ENCODE results near the gene SSNA1.

SSNA1 gene

DNA sequence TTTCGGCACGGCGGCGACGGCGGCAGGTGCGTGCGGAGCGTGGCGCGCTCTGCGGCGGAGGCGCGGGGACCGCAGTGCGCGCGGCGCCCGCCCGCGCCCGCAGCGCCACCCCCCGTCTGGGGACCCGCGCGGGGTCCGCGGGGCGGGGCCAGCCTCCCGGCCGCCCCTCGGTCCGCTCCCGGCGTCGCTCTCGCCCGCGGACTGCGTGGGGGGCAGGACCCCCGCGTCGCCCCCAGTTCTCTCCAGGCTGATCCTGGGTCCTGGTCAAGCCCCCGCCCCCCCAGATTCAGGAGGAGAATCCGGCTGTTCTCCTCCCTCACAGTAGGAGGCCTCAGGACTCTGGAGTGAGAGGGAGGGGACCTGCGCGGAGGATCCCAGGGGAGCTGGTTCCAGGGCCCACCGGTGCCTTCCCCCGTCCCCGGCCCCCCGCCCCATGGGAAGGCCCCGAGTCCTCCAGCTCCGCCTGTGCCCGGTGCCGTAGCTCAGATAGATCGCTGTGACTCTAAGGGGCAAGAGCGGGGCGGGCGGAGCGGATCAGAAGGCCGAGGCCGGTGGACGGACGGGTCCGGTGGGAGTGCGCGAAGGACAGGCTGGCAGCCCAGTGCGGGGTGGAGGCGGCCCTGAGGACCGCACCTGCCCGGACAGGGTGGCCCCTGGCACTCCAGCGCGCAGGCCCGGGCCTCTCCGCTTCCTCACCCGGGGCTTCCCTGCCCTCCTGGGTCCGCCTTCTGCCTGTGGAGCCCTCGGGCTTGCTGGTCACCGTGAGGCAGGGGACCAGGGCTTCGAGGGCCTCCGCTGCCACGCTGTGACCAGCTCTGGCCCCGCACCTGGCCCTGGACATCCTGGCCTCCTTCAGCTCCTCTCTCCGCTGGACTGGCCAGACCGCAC lies 34.0 kb downstream of the SSNA1 start, which contains the start of gene RNF208:
RNF208 (minus strand) TSS at position 51 of the 888 bp plus-strand sequence. CDS start 1,028 bp downstream, outside the sequence.
- DNase-seq = no peak

DNA sequence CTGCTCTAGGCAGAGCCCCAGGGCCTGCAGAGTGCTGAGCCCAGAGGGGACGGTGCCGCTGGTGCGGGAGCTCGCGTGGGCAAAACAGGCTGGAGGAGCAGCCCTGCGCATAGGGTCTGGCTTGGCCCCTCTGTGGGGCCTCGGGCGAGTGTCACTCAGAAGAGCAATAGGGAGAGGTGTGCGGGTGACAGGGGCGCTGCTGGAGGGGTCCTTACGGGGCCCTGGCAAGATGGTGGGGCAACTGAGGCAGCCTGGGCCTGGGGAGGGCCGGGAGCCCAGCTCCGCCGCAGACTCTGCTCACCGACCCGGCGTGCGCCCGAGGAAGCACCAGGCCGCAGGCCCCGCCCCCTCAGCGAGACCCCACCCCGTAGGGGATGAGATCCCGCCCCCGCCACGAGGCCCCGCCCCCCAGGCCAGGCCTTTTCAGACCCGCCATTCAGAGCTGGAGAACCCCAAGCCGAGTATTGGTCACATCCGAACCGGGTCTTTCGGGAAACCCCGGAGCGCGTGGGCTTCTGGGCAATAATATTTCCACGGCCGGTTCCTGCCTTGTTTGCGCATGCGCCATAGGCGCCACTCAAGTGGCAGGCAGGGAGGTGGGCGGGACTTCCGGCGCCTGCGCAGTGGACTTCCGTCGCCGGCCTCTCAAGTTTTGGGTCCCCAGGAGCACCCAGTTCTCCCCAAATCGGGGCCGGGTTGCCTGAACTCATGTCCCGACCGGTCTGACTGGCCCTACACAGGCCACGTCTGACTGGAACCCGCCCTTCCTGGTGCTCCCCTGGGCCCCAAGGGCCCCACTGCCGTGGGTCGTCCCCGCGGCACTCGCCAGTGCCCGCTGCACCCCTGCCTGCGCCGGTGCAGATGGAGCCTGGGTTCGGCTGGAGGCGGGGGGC lies 34.8 kb downstream of the SSNA1 start:
- peak; percentile 97 for DNase-seq

DNA sequence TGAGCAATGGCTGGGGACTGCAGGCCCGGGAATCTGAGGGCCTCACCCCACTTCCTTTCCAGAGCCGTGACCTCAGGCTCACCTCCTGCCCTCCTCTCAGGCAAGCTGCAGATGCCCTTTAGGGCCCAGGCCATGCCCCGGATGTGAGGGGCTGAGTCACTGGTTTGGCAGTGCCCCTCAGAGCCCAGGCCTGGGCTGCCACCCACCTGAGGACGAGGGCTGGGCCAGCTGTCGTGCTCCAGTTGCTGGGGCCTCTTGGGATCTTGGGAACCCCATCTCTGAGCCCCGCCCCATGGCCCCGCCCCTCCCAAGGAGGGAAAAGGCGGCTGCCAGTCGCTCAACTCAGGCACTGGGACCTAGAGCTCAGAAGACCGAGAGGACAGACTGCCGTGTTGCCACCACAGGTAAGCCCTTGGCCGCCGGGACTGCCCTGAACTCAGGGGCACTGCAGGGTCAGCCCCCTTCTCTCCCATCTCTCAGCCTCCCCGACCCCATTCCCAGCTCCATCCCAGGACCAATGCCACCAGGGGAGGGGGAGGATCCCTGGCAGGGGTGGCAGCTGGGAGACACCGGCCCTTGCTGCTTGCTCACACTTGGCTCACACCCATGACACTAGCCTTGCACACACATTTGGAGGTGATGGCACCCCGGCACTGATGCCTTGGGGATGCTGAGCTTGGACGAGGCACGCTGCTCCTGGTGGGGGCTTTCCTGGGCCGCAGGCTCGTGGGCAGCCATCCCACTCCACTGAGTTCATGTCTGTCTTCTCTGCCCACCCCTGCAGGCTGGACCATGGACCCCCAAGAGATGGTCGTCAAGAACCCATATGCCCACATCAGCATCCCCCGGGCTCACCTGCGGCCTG lies 36.6 kb downstream of the SSNA1 start, which contains the start of gene CYSRT1:
CYSRT1 (plus strand) TSS at position 345 of the 865 bp plus-strand sequence; CDS start at position 793, 448 bp downstream.
- DNase-seq = no peak

DNA sequence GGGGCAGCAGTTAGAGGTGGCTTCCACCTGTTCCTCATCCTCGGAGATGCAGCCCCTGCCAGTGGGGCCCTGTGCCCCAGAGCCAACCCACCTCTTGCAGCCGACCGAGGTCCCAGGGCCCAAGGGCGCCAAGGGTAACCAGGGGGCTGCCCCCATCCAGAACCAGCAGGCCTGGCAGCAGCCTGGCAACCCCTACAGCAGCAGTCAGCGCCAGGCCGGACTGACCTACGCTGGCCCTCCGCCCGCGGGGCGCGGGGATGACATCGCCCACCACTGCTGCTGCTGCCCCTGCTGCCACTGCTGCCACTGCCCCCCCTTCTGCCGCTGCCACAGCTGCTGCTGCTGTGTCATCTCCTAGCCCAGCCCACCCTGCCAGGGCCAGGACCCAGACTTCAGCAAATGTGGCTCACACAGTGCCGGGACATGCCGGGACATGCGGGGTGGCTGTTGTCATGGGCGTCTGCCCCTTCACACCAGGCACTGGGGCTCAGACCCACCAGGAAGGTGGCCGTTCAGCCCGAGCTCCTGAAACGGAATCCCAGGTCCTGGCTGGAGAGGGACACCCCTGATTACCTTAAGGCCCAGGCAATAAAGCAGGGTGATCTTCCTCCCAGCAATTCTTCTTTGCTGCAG lies 37.3 kb downstream of the SSNA1 start:
- DNase-seq = no peak

DNA sequence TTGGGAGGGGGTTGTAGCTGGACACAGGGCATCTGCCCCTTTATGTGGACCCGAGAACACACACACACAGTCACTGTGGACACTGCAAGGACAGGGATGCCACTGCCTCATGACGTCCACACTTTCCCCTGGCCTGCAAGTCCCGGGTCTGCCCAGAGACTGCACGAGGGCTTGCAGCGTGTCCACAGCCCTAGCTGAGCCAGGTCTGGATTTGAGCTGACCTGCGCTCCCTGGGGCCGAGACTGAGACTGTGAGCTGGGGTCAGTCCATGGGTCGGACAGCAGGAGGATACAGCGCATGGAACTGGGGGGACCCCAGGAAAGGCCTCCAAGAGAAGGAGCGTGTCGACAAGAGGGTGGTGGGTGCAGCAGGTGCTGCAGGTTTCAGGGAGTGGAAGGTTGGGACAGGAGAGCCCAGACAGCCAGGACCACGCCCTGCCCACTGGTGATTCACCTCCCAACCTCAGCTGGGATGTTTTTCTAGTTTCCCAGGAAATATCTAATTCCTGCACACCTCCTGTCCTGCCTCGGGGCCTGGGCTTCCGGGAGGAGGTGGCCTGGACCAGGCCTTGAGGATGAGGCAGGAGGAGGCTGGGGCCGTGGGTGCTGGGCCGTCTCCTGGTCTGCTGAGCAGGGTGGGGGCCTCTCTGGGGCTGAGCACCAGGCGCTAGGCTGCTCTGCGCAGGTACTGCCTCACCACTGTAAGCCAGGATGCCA lies 38.0 kb downstream of the SSNA1 start:
- DNase-seq = no peak

DNA sequence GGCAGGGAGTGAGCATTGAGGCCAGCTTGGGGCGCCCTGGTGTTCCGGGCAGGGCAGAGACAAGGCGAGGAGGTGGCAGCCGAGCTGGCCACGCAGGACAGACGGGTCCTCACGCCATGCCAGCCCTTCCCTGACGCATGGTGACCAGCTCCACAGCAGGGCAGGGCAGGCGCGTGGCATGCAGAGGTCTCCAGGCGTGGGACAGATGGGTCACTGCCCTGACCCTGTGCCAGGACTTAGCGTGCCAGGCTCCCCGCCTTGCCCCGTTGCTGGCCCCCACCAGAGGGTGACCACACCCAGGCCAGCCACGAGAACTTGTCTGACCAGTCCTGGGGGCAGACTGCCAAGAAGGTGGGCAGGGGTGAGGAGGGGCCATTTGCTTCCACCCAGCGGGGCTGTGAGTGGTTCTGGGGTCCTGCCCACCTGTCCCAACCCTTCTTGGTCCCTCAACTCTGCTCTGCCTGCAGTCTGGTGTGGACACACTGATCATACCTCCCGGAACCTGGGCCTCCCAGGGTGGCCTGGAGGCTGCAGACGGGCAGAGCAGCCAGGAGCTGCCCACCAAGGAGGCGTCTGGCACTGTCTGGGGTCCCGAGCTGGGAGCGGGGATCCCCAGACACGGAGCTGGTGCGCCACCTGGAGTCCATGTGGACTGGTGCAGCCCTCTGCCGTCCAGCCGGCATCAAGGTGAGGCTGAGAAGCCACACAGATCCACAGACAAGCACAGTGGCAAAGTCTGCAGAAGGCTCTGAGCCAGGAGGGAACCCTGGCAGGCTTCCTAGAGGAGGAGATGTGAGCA lies 38.8 kb downstream of the SSNA1 start, which contains the start of gene RNF224:
RNF224 (plus strand) TSS at position 449 of the 799 bp plus-strand sequence. CDS start 834 bp downstream, outside the sequence.
- DNase-seq = peak; percentile 62

DNA sequence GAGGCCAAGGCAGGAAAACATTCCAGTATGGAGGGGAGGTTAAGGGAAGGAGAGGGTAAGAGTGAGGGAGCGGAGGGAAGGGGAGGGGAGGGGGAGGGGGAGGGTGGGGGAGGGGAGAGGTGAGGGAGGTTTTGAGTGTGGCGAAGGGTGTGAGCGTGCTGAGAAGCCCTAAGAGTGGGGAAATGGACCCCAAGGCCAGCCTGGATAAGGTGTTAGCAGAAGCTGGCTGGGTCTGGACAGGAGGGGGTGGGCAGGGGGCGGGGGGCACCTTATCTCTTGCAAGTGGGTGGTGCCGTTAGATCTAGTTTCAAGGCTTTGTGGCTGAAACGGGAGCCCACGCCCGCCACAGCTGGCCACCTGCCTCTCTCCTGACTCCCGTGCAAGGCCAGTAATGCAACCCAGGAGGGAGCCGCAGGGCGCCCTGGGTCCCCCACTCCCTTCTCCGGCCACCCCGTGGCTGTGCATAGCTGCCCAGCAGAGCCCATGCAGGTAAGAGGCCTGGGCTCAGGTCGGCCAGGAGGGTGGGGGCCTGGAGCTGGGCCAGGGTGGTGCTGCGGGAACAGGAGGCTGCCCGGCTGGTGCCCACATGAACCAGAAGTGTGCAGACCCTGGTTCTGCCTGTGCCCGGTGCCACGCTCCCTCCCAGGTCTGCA lies 39.5 kb downstream of the SSNA1 start:
- no peak for DNase-seq

GRCh38 chr9:137228506-137228967 lies 40.1 kb downstream of the SSNA1 start:
- no peak for DNase-seq

DNA sequence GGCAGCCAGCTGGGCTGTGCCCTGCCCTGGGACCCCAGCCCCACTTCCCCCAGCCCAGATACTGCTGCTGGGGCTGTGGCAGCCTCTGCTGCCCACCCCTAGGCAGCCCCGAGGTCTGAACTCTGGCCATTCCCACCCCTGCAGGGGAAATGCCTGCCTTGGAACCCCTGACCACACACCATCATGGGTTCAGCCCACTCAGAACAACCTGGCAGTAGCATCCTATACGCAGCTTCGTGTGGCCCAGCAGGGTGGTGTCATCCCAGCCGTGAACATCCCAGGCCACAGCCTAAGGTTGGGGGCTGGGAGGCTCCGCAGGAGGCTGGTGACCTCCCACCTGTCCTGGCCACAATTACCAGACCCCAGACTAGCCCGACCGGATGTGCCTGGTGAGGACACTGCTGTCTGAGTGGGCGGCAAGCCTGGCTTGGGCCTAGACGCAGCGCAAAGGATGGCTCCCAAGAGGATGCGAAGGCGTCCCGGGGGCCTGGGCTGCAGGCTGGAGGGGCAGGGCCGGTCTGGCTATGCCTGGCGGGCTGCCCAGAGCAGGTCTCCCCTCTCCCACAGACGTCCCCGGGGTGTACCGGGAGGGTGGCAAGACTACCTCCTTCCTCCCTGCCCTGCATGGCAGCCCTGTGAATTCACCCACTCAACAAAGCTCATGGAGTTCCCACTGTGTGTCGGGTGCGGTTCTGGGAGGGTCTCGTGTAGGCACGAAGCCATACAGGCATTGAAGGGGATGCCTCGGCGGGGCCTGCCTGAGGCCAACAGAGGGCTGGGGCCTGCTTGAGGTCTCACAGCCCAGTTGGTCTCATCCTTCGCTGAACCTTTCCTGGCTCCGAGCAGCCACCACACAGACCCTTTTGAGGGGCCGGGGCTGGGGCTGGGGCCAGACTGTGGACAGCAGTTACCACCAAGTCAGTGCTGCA lies 40.8 kb downstream of the SSNA1 start:
- no peak for DNase-seq

DNA sequence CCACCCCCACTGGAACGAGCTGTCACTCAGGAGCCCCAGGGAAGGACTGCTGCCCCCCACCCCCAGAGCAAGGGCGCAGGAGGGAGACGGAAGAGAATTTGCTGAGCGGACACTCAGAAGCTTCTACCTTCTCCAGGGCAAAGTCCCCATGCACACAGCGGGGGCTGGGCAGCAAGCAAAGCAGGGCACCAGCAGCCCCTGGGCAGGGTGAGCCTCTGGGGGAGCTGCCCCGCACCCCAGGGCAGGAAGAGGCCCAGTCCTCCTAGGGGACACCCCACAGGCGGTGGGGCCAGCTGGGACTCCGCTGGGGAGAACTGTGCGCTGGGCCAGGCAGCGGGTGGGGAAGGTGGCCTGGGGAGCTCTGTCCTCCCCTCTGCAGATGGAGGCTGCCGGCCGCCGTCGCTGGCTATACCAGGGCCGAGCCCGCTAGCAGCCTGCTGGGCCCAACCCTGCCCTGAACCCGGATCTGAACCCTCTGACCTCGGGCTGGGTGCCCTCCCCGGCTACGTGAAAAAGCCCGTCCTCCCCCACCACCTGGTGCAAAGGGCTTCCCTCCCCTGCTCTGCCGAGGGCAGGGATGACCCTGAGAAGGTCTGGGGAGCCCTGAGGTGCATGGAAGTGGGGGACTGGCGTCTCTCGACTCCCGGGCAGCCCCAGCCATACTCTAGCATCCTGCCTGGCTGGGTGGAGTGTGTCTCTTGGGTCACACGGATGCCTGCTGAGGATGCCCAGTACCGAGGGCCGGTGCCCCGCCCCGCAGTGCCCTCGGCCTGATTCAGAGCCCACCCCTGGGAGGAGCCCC lies 41.6 kb downstream of the SSNA1 start:
- no peak for DNase-seq

DNA sequence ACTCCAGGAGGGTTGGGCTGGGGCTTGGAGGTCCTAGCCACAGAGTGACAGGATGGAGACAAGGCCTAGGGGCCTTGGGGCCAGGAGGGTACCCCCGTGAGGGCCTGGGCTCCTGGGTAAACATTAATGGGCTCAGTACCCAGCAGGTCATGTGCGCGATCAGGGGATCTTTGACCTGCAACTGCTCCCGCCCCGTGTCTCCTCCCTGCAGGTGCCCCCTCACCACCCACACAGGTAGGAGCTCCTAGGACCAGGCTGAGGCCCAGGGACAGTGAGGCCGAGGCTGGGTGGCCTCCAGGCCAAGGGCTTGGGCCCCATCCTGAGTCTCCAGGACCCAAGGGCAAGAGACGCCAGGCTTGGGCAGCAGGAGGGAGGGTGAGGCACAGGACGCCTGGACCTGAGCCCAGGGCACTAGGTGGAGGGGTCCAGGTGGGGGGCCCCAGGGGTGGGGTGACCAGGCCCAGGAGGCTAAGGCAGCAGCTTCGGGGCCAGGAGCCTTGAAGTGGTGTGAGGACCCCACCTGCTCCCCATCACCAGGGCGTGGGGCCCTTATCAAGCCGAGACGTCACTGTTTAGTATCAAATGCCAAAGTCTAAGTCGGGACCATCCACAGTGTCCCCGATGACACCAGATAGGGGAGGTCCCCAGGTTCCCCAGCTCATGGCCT lies 42.4 kb downstream of the SSNA1 start, which contains the start of gene SLC34A3:
SLC34A3 (plus strand) TSS at position 197 of the 667 bp plus-strand sequence. CDS start 802 bp downstream, outside the sequence.
- no peak for DNase-seq

DNA sequence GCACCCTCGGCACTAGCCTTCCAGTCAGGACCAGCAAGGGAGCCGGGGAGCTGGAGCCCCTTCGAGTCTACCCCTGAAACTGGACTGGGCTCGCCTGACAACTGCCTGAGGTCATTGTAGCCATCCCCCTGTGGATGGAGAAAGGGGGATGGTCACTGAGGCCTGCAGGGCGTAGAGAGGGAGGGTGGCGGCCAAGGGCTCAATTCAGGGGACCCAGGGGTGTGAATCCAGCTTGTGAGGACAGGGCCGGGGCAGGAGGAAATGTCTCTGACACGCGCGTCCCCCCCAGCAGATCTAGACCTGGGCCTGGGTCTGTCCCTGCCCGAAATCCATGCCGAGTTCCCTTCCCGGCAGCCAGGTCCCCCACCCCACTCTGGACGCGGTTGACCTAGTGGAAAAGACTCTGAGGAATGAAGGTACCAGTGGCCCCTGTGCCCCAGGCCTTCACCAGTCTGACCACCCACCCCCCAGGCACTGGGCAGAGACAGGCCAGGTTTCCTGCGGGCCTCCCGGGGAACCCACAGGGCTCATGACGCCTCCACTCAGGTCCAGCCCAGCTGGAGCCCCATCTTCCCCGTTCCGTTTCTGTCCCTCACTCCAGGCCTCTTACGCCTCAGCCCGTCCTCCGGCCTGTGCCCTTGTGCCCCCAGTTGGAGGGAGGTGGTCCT lies 43.0 kb downstream of the SSNA1 start:
- no peak for DNase-seq

GRCh38 chr9:137232101-137232500 lies 43.6 kb downstream of the SSNA1 start:
- no peak for DNase-seq

DNA sequence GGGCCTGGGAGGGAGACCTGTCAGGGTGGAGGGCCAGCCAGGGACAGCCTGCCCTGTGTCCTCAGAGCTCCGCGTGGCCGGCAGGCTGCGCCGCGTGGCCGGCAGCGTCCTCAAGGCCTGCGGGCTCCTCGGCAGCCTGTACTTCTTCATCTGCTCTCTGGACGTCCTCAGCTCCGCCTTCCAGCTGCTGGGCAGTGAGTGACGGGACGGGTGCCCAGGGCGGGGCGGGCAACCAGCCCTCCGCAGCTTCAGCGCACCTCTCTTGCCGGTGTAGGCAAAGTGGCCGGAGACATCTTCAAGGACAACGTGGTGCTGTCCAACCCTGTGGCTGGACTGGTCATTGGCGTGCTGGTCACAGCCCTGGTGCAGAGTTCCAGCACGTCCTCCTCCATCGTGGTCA lies 44.0 kb downstream of the SSNA1 start:
- DNase-seq = no peak

DNA sequence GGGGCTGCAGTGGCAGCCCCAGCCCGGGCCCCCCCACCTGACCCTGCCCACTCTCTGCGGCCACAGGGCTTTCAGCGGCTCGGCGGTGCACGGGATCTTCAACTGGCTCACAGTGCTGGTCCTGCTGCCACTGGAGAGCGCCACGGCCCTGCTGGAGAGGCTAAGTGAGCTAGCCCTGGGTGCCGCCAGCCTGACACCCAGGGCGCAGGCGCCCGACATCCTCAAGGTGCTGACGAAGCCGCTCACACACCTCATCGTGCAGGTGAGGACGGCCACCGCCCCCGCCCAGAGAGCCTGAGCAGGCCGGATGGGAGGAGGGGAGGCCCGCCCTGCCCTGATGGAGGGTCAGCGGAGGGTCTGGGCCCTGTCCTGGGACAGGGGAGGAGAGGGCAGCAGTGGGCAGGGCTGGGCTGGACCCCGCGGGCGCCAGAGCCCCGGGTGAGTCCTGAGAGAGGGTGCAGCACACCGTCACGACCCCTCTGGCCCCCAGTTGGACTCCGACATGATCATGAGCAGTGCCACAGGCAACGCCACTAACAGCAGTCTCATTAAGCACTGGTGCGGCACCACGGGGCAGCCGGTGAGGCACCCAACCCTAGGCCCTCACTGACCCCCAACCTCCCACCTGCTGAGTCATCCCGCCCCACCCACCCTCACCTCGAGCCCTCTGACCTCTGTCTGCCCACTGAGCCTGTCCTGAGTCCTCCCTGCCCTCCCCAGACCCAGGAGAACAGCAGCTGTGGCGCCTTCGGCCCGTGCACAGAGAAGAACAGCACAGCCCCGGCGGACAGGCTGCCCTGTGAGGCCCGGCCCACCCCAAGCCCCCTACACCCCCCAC lies 44.9 kb downstream of the SSNA1 start:
- DNase-seq = no peak

All from midbrain (tissue), 1 donor.